Activated CD4-positive, alpha-beta memory T cell treated with anti-CD3 and anti-CD28 coated beads for 36 hours (primary cell): Measurements from ENCODE around the gene SCN1B. TPM values are rescaled to one million over a fixed set of nuclear protein-coding genes. Genes with fewer than 3 reads are reported as not detected.
"Not testable (repeated sequence)": the region's sequence is repeated elsewhere in the genome, so short reads cannot be mapped to it uniquely, and the experiment has no call there.

Source experiments
- CTCF ChIA-PET: fragments of 350-600 bp; sonication (Branson Sonifier 250); formaldehyde crosslinking; loops from one replicate; lab custom pipeline; 2021; ENCODE audit warnings: antibody characterized with exemption, inconsistent platforms; lab: Charles Lee
- POLR2A ChIA-PET: fragments of 350-600 bp; sonication (Branson Sonifier 250); formaldehyde crosslinking; loops from one replicate; lab custom pipeline; 2021; ENCODE audit warnings: antibody characterized with exemption; lab: Charles Lee
- DNase-seq: peaks from one replicate; pipeline ENCODE4 v3.0.0-alpha.2; 2020
- H3K27ac Mint-ChIP-seq: one replicate; pipeline ENCODE4 v1.8.0; 2021; ENCODE audit warnings: mixed read lengths
- H3K27me3 Mint-ChIP-seq: one replicate; pipeline ENCODE4 v1.8.0; 2021; ENCODE audit warnings: mixed read lengths
- H3K36me3 Mint-ChIP-seq: one replicate; pipeline ENCODE4 v1.8.0; 2021; ENCODE audit warnings: mixed read lengths
- H3K4me1 Mint-ChIP-seq: one replicate; pipeline ENCODE4 v1.8.0; 2021; ENCODE audit warnings: low read depth, mixed read lengths
- H3K4me3 Mint-ChIP-seq: one replicate; pipeline ENCODE4 v1.8.0; 2021; ENCODE audit warnings: mild to moderate bottlenecking, mixed read lengths
- H3K9me3 Mint-ChIP-seq: one replicate; pipeline ENCODE4 v1.8.0; 2021; ENCODE audit warnings: mixed read lengths
- intact Hi-C: fragments of 100-400 bp; cut with micrococcal nuclease; formaldehyde crosslinking; loops from one replicate; pipeline ENCODE4 v1.15.1; 2023
- total RNA-seq, 2 experiments: library from RNA; stranded (reverse); gene quantifications; one replicate each; pipeline ENCODE4 v1.2.3, GENCODE V29; 2021

Gene SCN1B
- total RNA-seq, 2 experiments from 2014 or later: 1.1 to 1.6 TPM

DNA sequence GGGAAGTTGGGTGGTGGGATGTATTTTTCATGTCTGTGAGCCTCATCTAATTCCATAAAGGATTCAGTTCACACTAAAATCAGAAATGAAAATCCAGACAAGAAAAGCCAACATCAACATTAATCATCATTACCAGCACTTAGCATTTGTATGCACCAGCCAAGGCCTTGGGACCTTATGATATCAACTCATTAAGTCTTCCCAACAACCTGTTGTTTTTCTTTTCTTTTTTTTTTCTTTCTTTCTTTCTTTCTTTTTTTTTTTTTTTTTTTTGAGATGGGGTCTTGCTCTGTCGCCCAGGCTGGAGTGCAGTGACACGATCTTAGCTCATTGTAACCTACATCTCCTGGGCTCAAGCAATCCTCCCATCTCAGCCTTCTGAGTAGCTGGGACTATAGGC, 20.4 kb downstream of the SCN1B start:
- POLR2A ChIA-PET: not testable (repeated sequence)

GRCh38 chr19:35051268-35051667, 21.0 kb downstream of the SCN1B start:
- intact Hi-C loops, DNase-seq, POLR2A ChIA-PET, H3K27me3 Mint-ChIP-seq, H3K27ac Mint-ChIP-seq, H3K36me3 Mint-ChIP-seq, H3K4me3 Mint-ChIP-seq, H3K4me1 Mint-ChIP-seq, H3K9me3 Mint-ChIP-seq: not testable (repeated sequence)
- CTCF ChIA-PET: interaction anchor here (2.1 kb wide), 1 partner anchor 16 kb away, joined by 9 read pairs; no protein-coding TSS in a partner anchor

More for the DNA sequence above, 20.4 kb downstream of the SCN1B start:
- H3K27ac Mint-ChIP-seq, DNase-seq, H3K27me3 Mint-ChIP-seq, H3K4me3 Mint-ChIP-seq, H3K9me3 Mint-ChIP-seq, H3K4me1 Mint-ChIP-seq, H3K36me3 Mint-ChIP-seq, intact Hi-C loops: not testable (repeated sequence)
- CTCF ChIA-PET: interaction anchor here (2.1 kb wide), 1 partner anchor 16 kb away, joined by 9 read pairs; no protein-coding TSS in a partner anchor

DNA sequence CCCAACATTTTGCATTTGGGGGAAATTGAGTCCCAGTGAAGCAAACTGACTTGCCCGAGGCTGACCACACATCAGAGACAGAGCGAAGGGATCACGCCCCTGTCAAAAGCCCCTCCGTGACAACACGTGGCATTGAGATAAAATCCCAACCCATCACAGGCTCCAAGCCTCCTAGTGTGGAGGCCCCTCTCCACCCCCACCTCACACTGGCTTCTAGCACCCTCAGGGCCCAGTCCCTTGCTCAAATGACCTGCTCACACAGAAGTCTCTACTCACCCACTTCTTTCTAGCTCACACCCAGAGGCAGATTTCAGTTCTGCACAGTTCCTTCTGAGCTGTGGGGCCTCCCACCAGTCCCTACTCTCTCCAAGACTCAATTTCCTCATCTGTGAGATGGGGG, 21.5 kb downstream of the SCN1B start:
- Mint-ChIP-seq H3K9me3 (no peaks in the 10 kb centered on the region), H3K4me3 (no peak overlapping the region), H3K36me3 (no peaks in the 10 kb centered on the region), H3K27ac (no peak overlapping the region), H3K4me1 (no peaks in the 10 kb centered on the region), H3K27me3 (no peaks in the 10 kb centered on the region)
- POLR2A ChIA-PET: no interaction called here
- intact Hi-C loops: no loop called here
- no peak for DNase-seq
- CTCF ChIA-PET: interaction anchor here (0.9 to 2.1 kb wide), 2 partner anchors 13 to 15 kb away, joined by 3 to 9 read pairs; no protein-coding TSS in a partner anchor

- Mint-ChIP-seq H3K27ac (no peak overlapping the region), H3K4me3 (no peak overlapping the region), H3K9me3 (no peaks in the 10 kb centered on the region), H3K4me1 (no peaks in the 10 kb centered on the region), H3K27me3 (no peaks in the 10 kb centered on the region), H3K36me3 (no peaks in the 10 kb centered on the region)
- intact Hi-C loops: no loop called here
- no peak for DNase-seq
- CTCF ChIA-PET: interaction anchor here (0.9 to 2.5 kb wide), 2 partner anchors 8 to 14 kb away, joined by 3 to 12 read pairs; no protein-coding TSS in a partner anchor
- POLR2A ChIA-PET: no interaction called here
These were observed 22.4 kb downstream of the SCN1B start for GRCh38 chr19:35052599-35053190.

- H3K4me1 Mint-ChIP-seq: no peaks in the 10 kb centered on the region
- H3K36me3 Mint-ChIP-seq: no peaks in the 10 kb centered on the region
- no peak overlapping the region for H3K27ac Mint-ChIP-seq
- H3K4me3 Mint-ChIP-seq: no peak overlapping the region
- CTCF ChIA-PET: interaction anchor here (2.5 kb wide), 1 partner anchor 9 kb away, joined by 12 read pairs; no protein-coding TSS in a partner anchor
- intact Hi-C loops: no loop called here
- POLR2A ChIA-PET: interaction anchor here (0.5 kb wide), 1 partner anchor 115 kb away, joined by 5 read pairs; no protein-coding TSS in a partner anchor
- H3K27me3 Mint-ChIP-seq: no peaks in the 10 kb centered on the region
- no peak for DNase-seq
- no peaks in the 10 kb centered on the region for H3K9me3 Mint-ChIP-seq
These were observed 23.5 kb downstream of the SCN1B start for GRCh38 chr19:35053667-35054293.

GRCh38 chr19:35054626-35055025, 24.4 kb downstream of the SCN1B start:
- CTCF ChIA-PET: interaction anchor here (0.6 to 2.5 kb wide), 4 partner anchors 9 to 252 kb away, joined by 3 to 12 read pairs (median 4); no protein-coding TSS in a partner anchor
- POLR2A ChIA-PET: interaction anchor here (0.5 kb wide), 1 partner anchor 114 kb away, joined by 5 read pairs; no protein-coding TSS in a partner anchor
- H3K27ac Mint-ChIP-seq: no peak overlapping the region
- intact Hi-C loops: no loop called here
- no peaks in the 10 kb centered on the region for H3K36me3 Mint-ChIP-seq
- no peaks in the 10 kb centered on the region for H3K27me3 Mint-ChIP-seq
- DNase-seq: no peak
- no peak overlapping the region for H3K4me3 Mint-ChIP-seq
- no peaks in the 10 kb centered on the region for H3K9me3 Mint-ChIP-seq
- H3K4me1 Mint-ChIP-seq: no peaks in the 10 kb centered on the region

DNA sequence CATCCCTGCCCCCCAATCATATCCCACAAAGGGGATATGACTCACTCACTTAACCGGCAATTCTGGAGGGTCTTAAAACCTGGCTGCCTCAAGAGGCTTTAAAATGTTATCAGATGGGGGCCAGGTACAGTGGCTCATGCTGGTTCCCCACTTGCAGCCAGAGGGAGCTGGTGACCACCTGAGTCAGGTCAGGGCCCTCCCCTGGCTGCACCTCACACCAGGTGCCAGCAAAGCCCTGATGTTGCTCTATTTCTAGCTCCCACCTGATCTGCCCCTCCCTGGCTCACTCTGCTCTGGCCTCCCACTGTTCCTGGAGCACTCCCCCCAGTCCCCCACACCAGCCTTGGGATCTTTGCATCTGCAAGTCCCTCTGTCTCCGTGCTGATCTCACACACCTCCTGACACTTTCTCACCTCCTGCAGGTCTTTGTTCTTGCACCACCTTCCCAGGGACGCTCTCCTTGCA, 25.5 kb downstream of the SCN1B start:
- ChIA-PET POLR2A (no interaction called here), CTCF (interaction anchor here (0.7 to 1.6 kb wide), 5 partner anchors 8 to 17 kb away, joined by 3 to 9 read pairs (median 4); no protein-coding TSS in a partner anchor)
- no peak overlapping the region for H3K27ac Mint-ChIP-seq
- no peak overlapping the region for H3K4me3 Mint-ChIP-seq
- H3K27me3 Mint-ChIP-seq: no peaks in the 10 kb centered on the region
- intact Hi-C loops: no loop called here
- H3K36me3 Mint-ChIP-seq: no peaks in the 10 kb centered on the region
- H3K4me1 Mint-ChIP-seq: no peaks in the 10 kb centered on the region
- H3K9me3 Mint-ChIP-seq: no peaks in the 10 kb centered on the region
- peak; percentile 22 for DNase-seq

- Mint-ChIP-seq H3K27ac (no peak overlapping the region), H3K27me3 (no peaks in the 10 kb centered on the region), H3K4me1 (no peaks in the 10 kb centered on the region), H3K4me3 (no peak overlapping the region), H3K36me3 (no peaks in the 10 kb centered on the region), H3K9me3 (no peaks in the 10 kb centered on the region)
- ChIA-PET CTCF (interaction anchor here (0.7 to 1.6 kb wide), 3 partner anchors 10 to 13 kb away, joined by 4 to 9 read pairs (median 5); no protein-coding TSS in a partner anchor), POLR2A (no interaction called here)
- no peak for DNase-seq
- intact Hi-C loops: no loop called here
These were observed 26.3 kb downstream of the SCN1B start for GRCh38 chr19:35056513-35057063.

DNA sequence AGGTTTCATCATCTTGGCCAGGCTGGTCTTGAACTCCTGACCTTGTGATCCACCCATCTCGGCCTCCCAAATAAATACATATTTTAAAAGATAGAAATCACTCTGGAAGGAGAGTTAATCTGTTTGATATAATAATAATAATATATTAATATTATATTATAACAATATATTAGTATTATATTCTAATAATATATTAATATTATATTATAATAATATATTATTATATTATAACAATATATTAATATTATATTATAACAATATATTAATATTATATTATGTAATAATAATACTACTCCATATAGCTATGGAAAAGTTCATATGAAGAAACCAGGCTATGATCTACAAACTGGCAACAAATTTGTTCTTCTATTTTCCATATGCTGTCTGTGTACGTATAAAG, 28.1 kb downstream of the SCN1B start:
- Mint-ChIP-seq H3K4me3 (no peak overlapping the region), H3K4me1 (no peaks in the 10 kb centered on the region), H3K9me3 (no peaks in the 10 kb centered on the region), H3K27ac (no peak overlapping the region), H3K27me3 (no peaks in the 10 kb centered on the region), H3K36me3 (no peaks in the 10 kb centered on the region)
- DNase-seq: no peak
- intact Hi-C loops: no loop called here
- ChIA-PET CTCF (interaction anchor here (0.6 to 2.1 kb wide), 4 partner anchors 9 to 192 kb away, joined by 3 to 11 read pairs (median 6); no protein-coding TSS in a partner anchor), POLR2A (no interaction called here)

GRCh38 chr19:35059006-35059798, 28.9 kb downstream of the SCN1B start:
- ChIA-PET POLR2A (no interaction called here), CTCF (interaction anchor here (0.6 to 2.1 kb wide), 4 partner anchors 8 to 191 kb away, joined by 3 to 11 read pairs (median 6); no protein-coding TSS in a partner anchor)
- no peak overlapping the region for H3K27ac Mint-ChIP-seq
- intact Hi-C loops: no loop called here
- H3K4me3 Mint-ChIP-seq: no peak overlapping the region
- no peak for DNase-seq
- H3K9me3 Mint-ChIP-seq: no peaks in the 10 kb centered on the region
- H3K4me1 Mint-ChIP-seq: peaks cover 8% of the 10 kb centered on the region
- no peaks in the 10 kb centered on the region for H3K36me3 Mint-ChIP-seq
- H3K27me3 Mint-ChIP-seq: no peaks in the 10 kb centered on the region

DNA sequence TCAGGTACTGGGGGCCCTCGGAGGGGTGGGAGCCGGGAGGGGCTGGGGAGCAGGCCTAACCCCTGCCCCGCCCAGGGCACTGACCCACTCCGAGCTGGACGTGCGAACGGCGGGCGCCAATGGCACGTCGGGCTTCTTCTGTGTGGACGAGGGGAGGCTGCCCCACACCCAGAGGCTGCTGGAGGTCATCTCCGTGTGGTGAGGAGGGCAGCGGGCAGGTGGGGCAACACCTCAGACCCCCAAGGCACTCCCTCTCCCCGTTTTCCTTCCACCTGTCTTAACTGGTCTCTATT, 29.5 kb downstream of the SCN1B start:
- H3K4me3 Mint-ChIP-seq: no peak overlapping the region
- H3K9me3 Mint-ChIP-seq: no peaks in the 10 kb centered on the region
- intact Hi-C loops: loop anchor here (10.0 kb wide), 1 partner anchor 155 kb away; no protein-coding TSS in a partner anchor
- no peaks in the 10 kb centered on the region for H3K36me3 Mint-ChIP-seq
- H3K27me3 Mint-ChIP-seq: no peaks in the 10 kb centered on the region
- DNase-seq: no peak
- peaks cover 11% of the 10 kb centered on the region for H3K4me1 Mint-ChIP-seq
- ChIA-PET CTCF (no interaction called here), POLR2A (no interaction called here)
- H3K27ac Mint-ChIP-seq: no peak overlapping the region
